Esophagus muscularis mucosa (tissue), 3 donors: ENCODE measurements around the gene ZNF436.

ENCODE experiments used
- CTCF ChIP-seq, 3 experiments: fragments of 200-600 bp in 2 of 3; fragments of 450-650 bp in 1 of 3; sonication (generic) in 2 of 3; IDR thresholded peaks; one replicate each; pipeline ENCODE4 v1.5.1; 2017 to 2019; ENCODE audit warnings: antibody characterized with exemption in 3 of 3, mild to moderate bottlenecking in 2 of 3, moderate library complexity in 1 of 3
- POLR2A ChIP-seq: fragments of 450-650 bp; IDR thresholded peaks from one replicate; pipeline ENCODE4 v1.6.1; 2017; ENCODE audit warnings: antibody characterized with exemption, moderate library complexity, mild to moderate bottlenecking, low read depth

DNA sequence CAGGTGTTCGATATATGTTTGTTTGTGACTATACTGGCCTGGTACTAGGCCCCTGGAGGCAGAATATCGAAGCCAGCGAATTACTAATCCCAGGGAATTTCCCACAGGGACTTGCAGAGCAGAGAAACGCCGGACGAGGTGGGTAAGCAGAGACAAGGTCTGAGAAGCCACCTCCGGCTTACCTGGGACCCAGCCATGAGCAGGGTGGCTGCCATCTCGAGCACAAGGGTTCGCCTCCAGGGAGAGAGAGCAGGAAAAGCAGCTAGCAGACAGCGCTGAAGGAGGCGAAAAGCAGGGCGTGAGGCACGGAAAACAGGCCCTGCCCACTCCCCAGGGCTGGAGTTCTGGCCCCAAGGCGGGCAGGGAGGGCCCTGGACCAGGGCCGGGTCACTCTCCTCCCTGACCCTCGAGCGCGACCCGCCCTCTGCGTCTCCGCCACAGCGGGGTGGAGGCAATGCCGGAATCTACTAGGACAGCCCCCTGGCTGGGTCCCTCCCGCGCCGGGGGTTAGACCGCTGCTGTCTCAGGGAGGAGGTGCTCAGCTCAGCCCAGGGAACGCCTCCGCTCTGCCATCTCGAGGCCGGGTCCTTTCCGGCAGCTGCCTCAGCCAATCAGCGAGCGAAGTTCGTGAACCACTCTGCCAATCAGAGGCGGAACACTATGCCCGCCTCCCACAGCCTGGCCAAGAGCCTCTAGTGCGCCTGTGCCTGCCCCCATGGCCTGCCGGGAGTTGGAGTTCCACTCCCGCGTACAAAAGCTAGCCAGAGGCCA, 1.7 kb downstream of the ZNF436 start:
- TF ChIP-seq CTCF (IDR thresholded peaks at IDR 0.05) (peak in 1 of 3 experiments; percentile 9), POLR2A (peak; percentile 59)
